Thoracic aorta (tissue), 2 donors: ENCODE measurements around the gene ADCY2. TPM values are rescaled to one million over a fixed set of nuclear protein-coding genes. Genes with fewer than 3 reads are reported as not detected.

ENCODE experiments used
- ATAC-seq: fragments of 150-250 bp; one replicate; pipeline ENCODE4 v1.8.0; 2017; ENCODE audit warnings: low read depth; ENCODE audit not compliant: insufficient number of reproducible peaks, low FRiP score
- DNase-seq: peaks from one replicate; pipeline ENCODE4 v3.0.0-alpha.2; 2020; ENCODE audit warnings: low spot score
- H3K27ac ChIP-seq, 2 donors: fragments of 200-600 bp; sonication (generic); 1 replicate in 1 of 2; 2 replicates in 1 of 2; pipeline ENCODE4 v1.5.1; 2016; ENCODE audit warnings: mild to moderate bottlenecking in 2 of 2, moderate library complexity in 2 of 2
- H3K27me3 ChIP-seq: fragments of 200-600 bp; sonication (generic); replicated peaks from 2 replicates; pipeline ENCODE4 v1.6.0; 2016; ENCODE audit warnings: mild to moderate bottlenecking; ENCODE audit not compliant: insufficient read depth
- H3K36me3 ChIP-seq: fragments of 200-600 bp; sonication (generic); one replicate; pipeline ENCODE4 v1.5.1; 2016
- H3K4me1 ChIP-seq, 2 donors: fragments of 200-600 bp; sonication (generic); 1 replicate in 1 of 2; 2 replicates in 1 of 2; pipeline versions ENCODE4 v1.5.1 to v1.6.0; 2016; ENCODE audit warnings: low read depth in 2 of 2, mild to moderate bottlenecking in 1 of 2; ENCODE audit not compliant: control insufficient read depth in 1 of 2
- H3K4me3 ChIP-seq: fragments of 200-600 bp; sonication (generic); 2 replicates; pipeline ENCODE4 v1.5.1; 2016; ENCODE audit warnings: mild to moderate bottlenecking
- H3K9me3 ChIP-seq: fragments of 200-600 bp; sonication (generic); 2 replicates; pipeline ENCODE4 v1.5.1; 2016
- total RNA-seq, 2 donors: library from RNA; depleted of rRNA; stranded (reverse); fragments of >200 nt; gene quantifications; one replicate each; pipeline versions ENCODE4 v1.1.0 to v1.2.3, GENCODE V29; 2016
- TF ChIP-seq, protein P1 (sequence below): fragments of 200-600 bp; sonication (generic); IDR thresholded peaks from one replicate; pipeline ENCODE4 v1.5.1; 2019; ENCODE audit warnings: antibody characterized with exemption

ADCY2 gene
- total RNA-seq, 2 donors from 2014 or later, result 5.0 to 14.8 TPM

DNA sequence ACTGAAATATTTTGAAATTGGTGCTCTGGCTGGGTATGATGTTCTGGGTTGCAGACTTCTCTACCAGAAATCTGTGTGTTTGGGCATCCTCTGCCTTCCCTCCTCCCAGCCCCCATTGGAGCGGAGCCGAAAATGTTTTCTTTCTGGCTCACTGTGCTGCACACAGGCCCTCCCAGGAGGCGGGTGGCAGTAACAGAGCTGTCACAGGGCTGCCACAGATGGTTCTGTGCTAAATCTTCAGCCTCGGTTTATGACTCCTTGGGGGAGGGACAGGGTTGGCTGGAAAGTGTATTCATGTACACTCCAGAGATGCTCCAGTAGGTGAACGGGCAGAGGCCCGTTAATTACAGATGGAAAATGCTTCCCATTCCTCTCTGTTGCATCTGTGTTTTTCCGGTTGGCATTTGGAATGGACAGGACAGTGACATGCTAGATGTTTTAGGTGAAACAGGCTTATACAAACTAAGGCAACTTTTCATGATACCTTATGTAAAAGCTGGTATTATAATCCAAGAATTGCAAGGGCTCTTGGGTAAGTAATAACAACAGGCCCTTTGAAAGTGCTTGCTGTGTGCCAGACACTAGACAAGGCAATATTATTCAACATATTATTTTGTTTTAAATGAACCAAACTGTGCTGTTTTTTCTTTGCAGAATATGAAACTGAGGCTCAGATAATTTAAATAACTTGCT lies 180.2 kb downstream of the ADCY2 start:
- no peaks in the 10 kb centered on the region for H3K36me3 ChIP-seq
- TF ChIP-seq, protein P1, sequence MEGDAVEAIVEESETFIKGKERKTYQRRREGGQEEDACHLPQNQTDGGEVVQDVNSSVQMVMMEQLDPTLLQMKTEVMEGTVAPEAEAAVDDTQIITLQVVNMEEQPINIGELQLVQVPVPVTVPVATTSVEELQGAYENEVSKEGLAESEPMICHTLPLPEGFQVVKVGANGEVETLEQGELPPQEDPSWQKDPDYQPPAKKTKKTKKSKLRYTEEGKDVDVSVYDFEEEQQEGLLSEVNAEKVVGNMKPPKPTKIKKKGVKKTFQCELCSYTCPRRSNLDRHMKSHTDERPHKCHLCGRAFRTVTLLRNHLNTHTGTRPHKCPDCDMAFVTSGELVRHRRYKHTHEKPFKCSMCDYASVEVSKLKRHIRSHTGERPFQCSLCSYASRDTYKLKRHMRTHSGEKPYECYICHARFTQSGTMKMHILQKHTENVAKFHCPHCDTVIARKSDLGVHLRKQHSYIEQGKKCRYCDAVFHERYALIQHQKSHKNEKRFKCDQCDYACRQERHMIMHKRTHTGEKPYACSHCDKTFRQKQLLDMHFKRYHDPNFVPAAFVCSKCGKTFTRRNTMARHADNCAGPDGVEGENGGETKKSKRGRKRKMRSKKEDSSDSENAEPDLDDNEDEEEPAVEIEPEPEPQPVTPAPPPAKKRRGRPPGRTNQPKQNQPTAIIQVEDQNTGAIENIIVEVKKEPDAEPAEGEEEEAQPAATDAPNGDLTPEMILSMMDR, result no peak
- H3K4me3 ChIP-seq, result no peak overlapping the region
- no peaks in the 10 kb centered on the region for H3K27me3 ChIP-seq
- ATAC-seq (no peak), DNase-seq (no peak)
- peaks cover 4 to 12% of the 10 kb centered on the region in 2 donors for H3K4me1 ChIP-seq
- H3K9me3 ChIP-seq, result no peaks in the 10 kb centered on the region
- no peak overlapping the region for H3K27ac ChIP-seq

DNA sequence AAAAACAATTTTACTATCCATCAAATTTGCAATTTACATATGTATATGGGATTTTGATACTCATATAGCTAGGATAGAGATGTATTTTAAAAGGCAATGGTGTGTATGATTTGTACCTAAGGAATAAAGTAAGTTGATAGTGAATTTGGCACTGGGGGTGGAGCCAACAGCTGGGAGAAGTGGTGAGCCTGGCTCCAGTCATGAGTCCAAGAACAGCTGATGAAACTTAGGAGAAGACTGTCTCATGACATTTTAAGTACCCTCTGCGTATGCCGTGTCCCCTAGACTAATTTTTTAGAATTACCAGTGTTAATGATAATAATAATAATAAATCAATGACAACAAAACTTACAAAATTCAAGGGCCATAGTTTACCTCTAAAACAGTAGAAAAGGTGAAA lies 181.4 kb downstream of the ADCY2 start:
- Histone ChIP-seq H3K9me3 (no peaks in the 10 kb centered on the region), H3K27me3 (no peaks in the 10 kb centered on the region), H3K36me3 (no peaks in the 10 kb centered on the region), H3K4me3 (no peak overlapping the region), H3K27ac (no peak overlapping the region), H3K4me1 (peaks cover 4 to 12% of the 10 kb centered on the region in 2 donors)
- ATAC-seq, result no peak
- TF ChIP-seq, protein P1, result no peak
- DNase-seq, result no peak

DNA sequence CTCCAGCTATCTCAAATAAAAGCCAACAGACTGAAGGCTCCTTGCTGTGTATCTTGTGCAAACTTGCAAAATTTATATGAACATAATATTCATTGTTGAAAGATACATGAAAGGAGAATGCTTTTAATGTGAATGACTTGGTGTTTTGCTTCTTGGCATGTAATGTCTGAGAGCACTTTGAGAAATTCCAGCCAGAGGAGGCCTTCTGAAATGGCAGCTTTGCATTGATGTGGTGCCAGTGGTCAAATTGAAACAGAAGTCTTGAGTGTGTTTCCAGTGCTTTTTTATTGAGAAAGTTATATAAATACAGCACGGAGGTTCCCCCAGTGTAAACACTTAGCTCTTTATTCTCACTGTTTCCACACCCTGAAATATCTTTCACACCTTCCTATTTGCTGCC lies 182.1 kb downstream of the ADCY2 start:
- DNase-seq (no peak), ATAC-seq (no peak)
- Histone ChIP-seq H3K36me3 (no peaks in the 10 kb centered on the region), H3K27me3 (no peaks in the 10 kb centered on the region), H3K9me3 (no peaks in the 10 kb centered on the region), H3K4me1 (peaks cover 4 to 12% of the 10 kb centered on the region in 2 donors), H3K4me3 (no peak overlapping the region), H3K27ac (no peak overlapping the region)
- TF ChIP-seq, protein P1, result no peak

DNA sequence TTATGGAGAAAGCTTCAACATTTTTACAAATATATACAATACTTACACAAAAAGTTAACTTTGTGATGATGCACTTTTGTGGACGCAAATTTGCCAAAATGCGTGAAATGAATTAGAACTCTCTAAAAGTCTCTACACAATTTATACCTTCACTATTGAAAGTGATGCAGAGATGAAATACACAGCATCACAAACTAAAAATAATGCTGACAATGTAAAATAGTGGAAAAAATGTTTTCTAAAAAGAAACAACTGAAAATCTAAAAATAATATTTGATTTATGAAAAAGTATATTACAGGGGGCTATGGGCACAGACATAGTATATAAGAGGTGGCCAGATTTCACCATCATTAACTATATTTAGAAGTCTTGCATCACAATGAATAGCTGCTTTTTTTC lies 188.8 kb downstream of the ADCY2 start:
- Histone ChIP-seq H3K4me3 (no peak overlapping the region), H3K9me3 (no peaks in the 10 kb centered on the region), H3K4me1 (no peaks in the 10 kb centered on the region), H3K27ac (no peak overlapping the region), H3K36me3 (no peaks in the 10 kb centered on the region), H3K27me3 (no peaks in the 10 kb centered on the region)
- DNase-seq, result no peak
- ATAC-seq, result no peak
- TF ChIP-seq, protein P1, result no peak

DNA sequence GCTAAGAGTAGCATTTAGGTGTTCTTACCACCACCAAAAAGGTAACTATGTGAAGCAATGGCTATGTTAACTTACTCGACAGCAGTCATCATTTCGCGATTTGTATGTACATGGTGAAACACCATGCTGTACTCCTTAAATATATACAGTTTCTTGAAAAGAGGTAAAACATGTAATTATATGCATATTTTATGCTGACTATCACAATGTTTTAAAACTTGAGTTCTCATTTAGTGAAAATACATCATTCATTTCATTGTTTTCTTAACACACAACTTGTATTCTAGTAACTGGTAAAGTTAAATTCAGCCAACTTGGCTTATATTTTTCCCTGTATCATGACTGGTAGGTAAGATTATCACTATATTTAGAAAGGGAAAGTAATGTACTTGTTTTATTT lies 189.9 kb downstream of the ADCY2 start:
- Histone ChIP-seq H3K36me3 (no peaks in the 10 kb centered on the region), H3K27ac (no peak overlapping the region), H3K9me3 (no peaks in the 10 kb centered on the region), H3K4me1 (no peaks in the 10 kb centered on the region), H3K27me3 (no peaks in the 10 kb centered on the region), H3K4me3 (no peak overlapping the region)
- DNase-seq, result no peak
- ATAC-seq, result no peak
- TF ChIP-seq, protein P1, result no peak
